ENCODE results near the gene PARVA.

The PARVA gene

GRCh38 chr11:12377824-12378593 lies 638 bp downstream of the PARVA start:
- DNase-seq, result no peak

GRCh38 chr11:12380565-12381325 lies 3.4 kb downstream of the PARVA start:
- no peak for DNase-seq

- DNase-seq, result no peak
Measured at GRCh38 chr11:12381875-12382274, 4.5 kb downstream of the PARVA start.

GRCh38 chr11:12382451-12382850 lies 5.1 kb downstream of the PARVA start:
- DNase-seq, result no peak

GRCh38 chr11:12386309-12386708 lies 8.9 kb downstream of the PARVA start:
- no peak for DNase-seq

GRCh38 chr11:12386745-12387144 lies 9.4 kb downstream of the PARVA start:
- no peak for DNase-seq

GRCh38 chr11:12388173-12388572 lies 10.8 kb downstream of the PARVA start:
- DNase-seq, result no peak

- no peak for DNase-seq
Measured at GRCh38 chr11:12388939-12389670, 11.7 kb downstream of the PARVA start.

GRCh38 chr11:12389676-12390657 lies 12.6 kb downstream of the PARVA start:
- DNase-seq, result no peak

GRCh38 chr11:12390687-12391110 lies 13.3 kb downstream of the PARVA start:
- no peak for DNase-seq

- DNase-seq, result no peak
Measured at GRCh38 chr11:12392672-12393071, 15.3 kb downstream of the PARVA start.

- no peak for DNase-seq
Measured at GRCh38 chr11:12393691-12394090, 16.3 kb downstream of the PARVA start.

- no peak for DNase-seq
Measured at GRCh38 chr11:12394601-12395000, 17.2 kb downstream of the PARVA start.

- no peak for DNase-seq
Measured at GRCh38 chr11:12395333-12395732, 18.0 kb downstream of the PARVA start.

GRCh38 chr11:12397931-12398334 lies 20.6 kb downstream of the PARVA start:
- DNase-seq, result no peak

- no peak for DNase-seq
Measured at GRCh38 chr11:12399355-12399754, 22.0 kb downstream of the PARVA start.

- DNase-seq, result no peak
Measured at GRCh38 chr11:12402025-12402424, 24.7 kb downstream of the PARVA start.

GRCh38 chr11:12402691-12403120 lies 25.3 kb downstream of the PARVA start:
- DNase-seq, result no peak

GRCh38 chr11:12403122-12403996 lies 26.0 kb downstream of the PARVA start:
- DNase-seq, result no peak

GRCh38 chr11:12403997-12404350 lies 26.6 kb downstream of the PARVA start:
- no peak for DNase-seq

- DNase-seq, result no peak
Measured at GRCh38 chr11:12404436-12404835, 27.1 kb downstream of the PARVA start.

Data from CD4-positive, alpha-beta T cell treated with Interleukin-4 for 1 hour (primary cell).